SIG-M5 (cell line): ENCODE data around the gene TSPAN15.
"Not testable (repeated sequence)": the region's sequence is repeated elsewhere in the genome, so short reads cannot be mapped to it uniquely, and the experiment has no call there.

Source experiments
- DNase-seq: peaks from one replicate; lab custom pipeline; 2025; lab: John Stamatoyannopoulos, UW

The TSPAN15 gene

GRCh38 chr10:69446650-69447151 lies 4.6 kb upstream of the TSPAN15 start:
- no peak for DNase-seq

GRCh38 chr10:69449841-69450240 lies 1.4 kb upstream of the TSPAN15 start:
- no peak for DNase-seq

- not testable (repeated sequence) for DNase-seq
Measured at GRCh38 chr10:69450395-69450794, 870 bp upstream of the TSPAN15 start.

GRCh38 chr10:69451784-69452251 lies 553 bp downstream of the TSPAN15 start:
- DNase-seq = no peak

- no peak for DNase-seq
Measured at GRCh38 chr10:69452676-69453415, 1.6 kb downstream of the TSPAN15 start.

- DNase-seq = no peak
Measured at GRCh38 chr10:69453795-69454194, 2.5 kb downstream of the TSPAN15 start.

GRCh38 chr10:69455006-69455763 lies 3.9 kb downstream of the TSPAN15 start:
- DNase-seq = no peak

GRCh38 chr10:69456880-69457693 lies 5.8 kb downstream of the TSPAN15 start:
- DNase-seq = no peak

- DNase-seq = no peak
Measured at GRCh38 chr10:69457771-69458237, 6.5 kb downstream of the TSPAN15 start.

- no peak for DNase-seq
Measured at GRCh38 chr10:69458430-69459100, 7.3 kb downstream of the TSPAN15 start.

GRCh38 chr10:69459101-69459790 lies 8.0 kb downstream of the TSPAN15 start:
- DNase-seq = no peak

GRCh38 chr10:69459893-69460575 lies 8.8 kb downstream of the TSPAN15 start:
- DNase-seq = no peak

- DNase-seq = no peak
Measured at GRCh38 chr10:69460576-69461242, 9.4 kb downstream of the TSPAN15 start.

- DNase-seq = no peak
Measured at GRCh38 chr10:69461243-69462025, 10.2 kb downstream of the TSPAN15 start.

- DNase-seq = no peak
Measured at GRCh38 chr10:69463886-69464285, 12.6 kb downstream of the TSPAN15 start.

- DNase-seq = no peak
Measured at GRCh38 chr10:69464401-69464800, 13.1 kb downstream of the TSPAN15 start.

- no peak for DNase-seq
Measured at GRCh38 chr10:69464801-69465401, 13.6 kb downstream of the TSPAN15 start.

- no peak for DNase-seq
Measured at GRCh38 chr10:69465457-69466157, 14.3 kb downstream of the TSPAN15 start.
